ENCODE measurements around the gene PAMR1. TPM values are rescaled to one million over a fixed set of nuclear protein-coding genes. Genes with fewer than 3 reads are reported as not detected.

PAMR1 gene
- total RNA-seq, 1 experiment from 2014 or later = 17.9 TPM

GRCh38 chr11:35553831-35554230, 28.4 kb upstream of the PAMR1 start:
- no peak overlapping the region for H3K4me3 ChIP-seq (ENCODE audit: low read depth, low read length)
- Mint-ChIP-seq H3K27ac (ENCODE audit: unreplicated experiment) (no peak overlapping the region), H3K4me1 (ENCODE audit: low read depth, unreplicated experiment) (peaks cover 12% of the 10 kb centered on the region), H3K4me3 (ENCODE audit: unreplicated experiment) (no peak overlapping the region), H3K36me3 (ENCODE audit: insufficient read depth, unreplicated experiment) (no peaks in the 10 kb centered on the region), H3K27me3 (ENCODE audit: insufficient read depth, unreplicated experiment) (no peaks in the 10 kb centered on the region), H3K9me3 (ENCODE audit: unreplicated experiment) (no peaks in the 10 kb centered on the region)
- no peaks in the 10 kb centered on the region for H3K9me3 ChIP-seq
- TF ChIP-seq, protein P1, sequence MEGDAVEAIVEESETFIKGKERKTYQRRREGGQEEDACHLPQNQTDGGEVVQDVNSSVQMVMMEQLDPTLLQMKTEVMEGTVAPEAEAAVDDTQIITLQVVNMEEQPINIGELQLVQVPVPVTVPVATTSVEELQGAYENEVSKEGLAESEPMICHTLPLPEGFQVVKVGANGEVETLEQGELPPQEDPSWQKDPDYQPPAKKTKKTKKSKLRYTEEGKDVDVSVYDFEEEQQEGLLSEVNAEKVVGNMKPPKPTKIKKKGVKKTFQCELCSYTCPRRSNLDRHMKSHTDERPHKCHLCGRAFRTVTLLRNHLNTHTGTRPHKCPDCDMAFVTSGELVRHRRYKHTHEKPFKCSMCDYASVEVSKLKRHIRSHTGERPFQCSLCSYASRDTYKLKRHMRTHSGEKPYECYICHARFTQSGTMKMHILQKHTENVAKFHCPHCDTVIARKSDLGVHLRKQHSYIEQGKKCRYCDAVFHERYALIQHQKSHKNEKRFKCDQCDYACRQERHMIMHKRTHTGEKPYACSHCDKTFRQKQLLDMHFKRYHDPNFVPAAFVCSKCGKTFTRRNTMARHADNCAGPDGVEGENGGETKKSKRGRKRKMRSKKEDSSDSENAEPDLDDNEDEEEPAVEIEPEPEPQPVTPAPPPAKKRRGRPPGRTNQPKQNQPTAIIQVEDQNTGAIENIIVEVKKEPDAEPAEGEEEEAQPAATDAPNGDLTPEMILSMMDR (IDR thresholded peaks at IDR 0.05; ENCODE audit: insufficient read depth in 1 of 2, low read depth in 1 of 2, low read length in 1 of 2, severe bottlenecking in 1 of 2, unreplicated experiment in 1 of 2) = no peak
- no peak for DNase-seq
- intact Hi-C loops (cut with micrococcal nuclease; ENCODE audit: unreplicated experiment) = no loop called here
- no peaks in the 10 kb centered on the region for H3K36me3 ChIP-seq (ENCODE audit: control insufficient read depth, insufficient read depth, low read length)
- BruUV-seq (replicated peaks) = no TSS peak
- no peaks in the 10 kb centered on the region for H3K27me3 ChIP-seq (replicated peaks; ENCODE audit: control insufficient read depth, insufficient read depth, low read length)
- H3K4me1 ChIP-seq = peaks cover 15% of the 10 kb centered on the region
- CTCF ChIA-PET = no interaction called here
- POLR2A ChIA-PET = no interaction called here

DNA sequence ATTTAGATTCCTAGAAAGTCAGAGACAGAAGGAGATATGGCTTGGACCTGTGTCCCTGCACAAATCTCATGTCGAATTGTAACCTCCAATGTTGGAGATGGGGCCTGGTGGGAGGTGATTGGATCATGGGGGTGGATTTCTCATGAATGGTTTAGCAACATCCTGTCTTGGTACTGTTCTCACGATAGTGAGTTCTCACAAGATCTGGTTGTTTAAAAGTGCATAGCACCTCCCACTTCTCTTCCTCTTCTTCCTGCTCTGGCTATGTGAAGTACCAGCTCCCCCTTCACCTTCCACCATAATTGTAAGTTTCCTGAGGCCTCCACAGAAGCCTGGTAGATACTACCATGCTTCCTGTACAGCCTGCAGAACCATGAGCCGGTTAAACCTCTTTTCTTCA, 27.6 kb upstream of the PAMR1 start:
- H3K27ac Mint-ChIP-seq (ENCODE audit: unreplicated experiment) = no peak overlapping the region
- no peak for DNase-seq
- no peaks in the 10 kb centered on the region for H3K9me3 Mint-ChIP-seq (ENCODE audit: unreplicated experiment)
- peaks cover 14% of the 10 kb centered on the region for H3K4me1 Mint-ChIP-seq (ENCODE audit: low read depth, unreplicated experiment)
- Histone ChIP-seq H3K36me3 (ENCODE audit: control insufficient read depth, insufficient read depth, low read length) (no peaks in the 10 kb centered on the region), H3K4me1 (peaks cover 15% of the 10 kb centered on the region), H3K4me3 (ENCODE audit: low read depth, low read length) (no peak overlapping the region), H3K9me3 (no peaks in the 10 kb centered on the region), H3K27me3 (replicated peaks; ENCODE audit: control insufficient read depth, insufficient read depth, low read length) (no peaks in the 10 kb centered on the region)
- no TSS peak for BruUV-seq (replicated peaks)
- ChIA-PET CTCF (no interaction called here), POLR2A (no interaction called here)
- H3K27me3 Mint-ChIP-seq (ENCODE audit: insufficient read depth, unreplicated experiment) = no peaks in the 10 kb centered on the region
- intact Hi-C loops (cut with micrococcal nuclease; ENCODE audit: unreplicated experiment) = no loop called here
- H3K36me3 Mint-ChIP-seq (ENCODE audit: insufficient read depth, unreplicated experiment) = no peaks in the 10 kb centered on the region
- no peak overlapping the region for H3K4me3 Mint-ChIP-seq (ENCODE audit: unreplicated experiment)
- TF ChIP-seq, protein P1 (IDR thresholded peaks at IDR 0.05; ENCODE audit: insufficient read depth in 1 of 2, low read depth in 1 of 2, low read length in 1 of 2, severe bottlenecking in 1 of 2, unreplicated experiment in 1 of 2) = no peak

DNA sequence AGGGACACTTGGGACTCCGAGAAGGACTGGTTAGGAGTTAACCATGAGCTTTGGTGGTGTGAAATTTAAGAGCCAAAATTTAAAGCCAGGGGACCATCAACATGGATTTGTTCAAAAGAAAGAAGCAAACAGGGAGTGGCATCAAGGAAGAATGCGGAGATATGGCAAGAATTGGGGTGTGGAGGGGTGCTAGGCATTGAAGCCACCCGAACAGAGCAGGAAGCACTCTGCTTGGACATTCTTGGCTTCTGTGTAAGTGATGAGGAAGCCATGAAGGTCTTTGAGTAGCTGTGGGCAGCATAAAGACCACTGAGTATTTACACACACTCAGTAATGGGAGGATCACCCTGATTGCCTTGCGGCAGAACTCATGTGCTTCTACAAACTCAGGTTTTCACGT, 27.2 kb upstream of the PAMR1 start:
- DNase-seq = no peak
- Mint-ChIP-seq H3K4me1 (ENCODE audit: low read depth, unreplicated experiment) (peaks cover 14% of the 10 kb centered on the region), H3K27me3 (ENCODE audit: insufficient read depth, unreplicated experiment) (no peaks in the 10 kb centered on the region), H3K27ac (ENCODE audit: unreplicated experiment) (no peak overlapping the region), H3K9me3 (ENCODE audit: unreplicated experiment) (no peaks in the 10 kb centered on the region), H3K4me3 (ENCODE audit: unreplicated experiment) (no peak overlapping the region), H3K36me3 (ENCODE audit: insufficient read depth, unreplicated experiment) (no peaks in the 10 kb centered on the region)
- peaks cover 15% of the 10 kb centered on the region for H3K4me1 ChIP-seq
- TF ChIP-seq, protein P1 (IDR thresholded peaks at IDR 0.05; ENCODE audit: insufficient read depth in 1 of 2, low read depth in 1 of 2, low read length in 1 of 2, severe bottlenecking in 1 of 2, unreplicated experiment in 1 of 2) = no peak
- H3K9me3 ChIP-seq = no peaks in the 10 kb centered on the region
- no TSS peak for BruUV-seq (replicated peaks)
- CTCF ChIA-PET = no interaction called here
- H3K4me3 ChIP-seq (ENCODE audit: low read depth, low read length) = no peak overlapping the region
- POLR2A ChIA-PET = no interaction called here
- no peaks in the 10 kb centered on the region for H3K36me3 ChIP-seq (ENCODE audit: control insufficient read depth, insufficient read depth, low read length)
- intact Hi-C loops (cut with micrococcal nuclease; ENCODE audit: unreplicated experiment) = no loop called here
- no peaks in the 10 kb centered on the region for H3K27me3 ChIP-seq (replicated peaks; ENCODE audit: control insufficient read depth, insufficient read depth, low read length)

Data from Caco-2 (cell line).